Measurements from ENCODE around the gene GPATCH4. TPM values are rescaled to one million over a fixed set of nuclear protein-coding genes. Genes with fewer than 3 reads are reported as not detected.

GPATCH4 gene
- total and polyA plus RNA-seq, 8 donors, result 16.1 to 35.1 (median 28.8) TPM

DNA sequence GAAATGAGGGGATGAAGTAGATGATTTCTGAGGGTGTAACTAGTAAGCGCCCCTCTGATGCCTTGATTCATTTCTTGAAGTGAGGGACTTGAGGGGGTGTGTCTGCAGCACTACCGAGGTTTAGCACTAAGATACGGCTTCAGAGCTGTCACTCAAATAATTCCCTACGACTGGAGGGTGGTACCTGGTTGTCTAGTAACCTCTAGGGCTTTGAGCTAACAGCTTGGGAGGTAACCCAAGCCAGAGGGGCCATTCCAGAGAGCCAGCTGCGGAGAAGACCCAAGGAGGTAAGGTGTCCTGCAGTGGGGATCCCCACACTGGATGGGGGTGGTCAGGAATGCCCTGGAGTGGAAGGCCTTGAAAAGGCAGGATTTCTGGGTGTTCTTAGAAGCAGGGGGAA, 21.8 kb downstream of the GPATCH4 start, which contains the start of gene TTC24:
Gene TTC24 (plus strand): TSS at position 252 of the 400 bp plus-strand sequence. CDS start 1,642 bp downstream, outside the sequence.
- DNase-seq (no peak), ATAC-seq (no peak)
- Histone ChIP-seq H3K27ac (no peak within 1 kb of the TSS), H3K36me3 (no peaks in the 10 kb centered on the region), H3K9me3 (no peaks in the 10 kb centered on the region), H3K4me3 (no peak within 1 kb of the TSS), H3K27me3 (no peaks in the 10 kb centered on the region), H3K4me1 (peaks cover 0 to 7% of the 10 kb centered on the region in 2 donors)
- intact Hi-C loops (cut with DNase I), result no loop called here
- TF ChIP-seq, protein P1, sequence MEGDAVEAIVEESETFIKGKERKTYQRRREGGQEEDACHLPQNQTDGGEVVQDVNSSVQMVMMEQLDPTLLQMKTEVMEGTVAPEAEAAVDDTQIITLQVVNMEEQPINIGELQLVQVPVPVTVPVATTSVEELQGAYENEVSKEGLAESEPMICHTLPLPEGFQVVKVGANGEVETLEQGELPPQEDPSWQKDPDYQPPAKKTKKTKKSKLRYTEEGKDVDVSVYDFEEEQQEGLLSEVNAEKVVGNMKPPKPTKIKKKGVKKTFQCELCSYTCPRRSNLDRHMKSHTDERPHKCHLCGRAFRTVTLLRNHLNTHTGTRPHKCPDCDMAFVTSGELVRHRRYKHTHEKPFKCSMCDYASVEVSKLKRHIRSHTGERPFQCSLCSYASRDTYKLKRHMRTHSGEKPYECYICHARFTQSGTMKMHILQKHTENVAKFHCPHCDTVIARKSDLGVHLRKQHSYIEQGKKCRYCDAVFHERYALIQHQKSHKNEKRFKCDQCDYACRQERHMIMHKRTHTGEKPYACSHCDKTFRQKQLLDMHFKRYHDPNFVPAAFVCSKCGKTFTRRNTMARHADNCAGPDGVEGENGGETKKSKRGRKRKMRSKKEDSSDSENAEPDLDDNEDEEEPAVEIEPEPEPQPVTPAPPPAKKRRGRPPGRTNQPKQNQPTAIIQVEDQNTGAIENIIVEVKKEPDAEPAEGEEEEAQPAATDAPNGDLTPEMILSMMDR (IDR thresholded peaks at IDR 0.05), result no peak

DNA sequence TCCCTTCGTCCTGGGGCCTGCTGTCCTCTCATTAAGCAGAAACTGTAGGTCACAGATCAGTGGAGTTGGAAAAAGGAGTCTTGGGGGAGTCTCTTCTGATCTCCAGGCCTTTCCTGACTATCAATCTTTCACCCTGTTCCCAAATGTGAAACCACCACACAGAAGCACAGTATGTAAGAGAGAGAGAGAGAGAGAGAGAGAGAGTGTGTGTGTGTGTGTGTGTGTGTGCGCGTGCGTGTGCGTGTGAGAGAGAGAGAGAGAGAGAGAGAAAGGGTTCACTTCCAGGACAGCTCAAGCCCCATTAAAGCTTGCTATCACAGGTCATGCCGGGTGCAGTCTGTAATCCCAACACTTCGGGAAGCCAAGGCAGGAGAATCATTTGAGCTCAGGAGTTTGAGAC, 23.2 kb downstream of the GPATCH4 start:
- TF ChIP-seq, protein P1 (IDR thresholded peaks at IDR 0.05), result no peak
- no peaks in the 10 kb centered on the region for H3K4me1 ChIP-seq
- no peaks in the 10 kb centered on the region for H3K27me3 ChIP-seq
- no peaks in the 10 kb centered on the region for H3K9me3 ChIP-seq
- DNase-seq (no peak), ATAC-seq (no peak)
- H3K27ac ChIP-seq, result no peak overlapping the region
- intact Hi-C loops (cut with DNase I), result no loop called here
- no peaks in the 10 kb centered on the region for H3K36me3 ChIP-seq
- no peak overlapping the region for H3K4me3 ChIP-seq

DNA sequence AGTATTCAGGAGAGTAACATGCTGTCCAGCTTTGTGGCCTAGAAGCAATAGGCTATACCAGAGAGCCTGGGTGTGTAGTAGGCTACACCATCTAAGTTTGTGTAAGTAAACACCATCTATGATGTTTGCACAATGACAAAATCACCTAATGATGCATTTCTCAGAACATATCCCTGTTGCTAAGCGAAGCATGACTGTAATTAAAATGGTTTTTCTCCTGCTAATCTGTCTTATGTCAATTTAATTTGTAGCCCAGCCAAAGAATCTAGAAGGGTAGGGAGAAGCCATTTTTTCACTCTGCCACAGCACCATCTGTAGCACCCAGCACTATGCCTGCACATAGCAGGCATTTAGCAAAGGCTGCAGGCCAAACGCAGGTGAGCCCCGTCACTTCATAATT, 23.7 kb downstream of the GPATCH4 start:
- Histone ChIP-seq H3K9me3 (no peaks in the 10 kb centered on the region), H3K36me3 (no peaks in the 10 kb centered on the region), H3K4me3 (no peak overlapping the region), H3K4me1 (peaks cover 0 to 2% of the 10 kb centered on the region in 2 donors), H3K27me3 (no peaks in the 10 kb centered on the region), H3K27ac (no peak overlapping the region)
- TF ChIP-seq, protein P1 (IDR thresholded peaks at IDR 0.05), result no peak
- ATAC-seq, result peak; percentile 43
- intact Hi-C loops (cut with DNase I), result no loop called here
- DNase-seq, result no peak

DNA sequence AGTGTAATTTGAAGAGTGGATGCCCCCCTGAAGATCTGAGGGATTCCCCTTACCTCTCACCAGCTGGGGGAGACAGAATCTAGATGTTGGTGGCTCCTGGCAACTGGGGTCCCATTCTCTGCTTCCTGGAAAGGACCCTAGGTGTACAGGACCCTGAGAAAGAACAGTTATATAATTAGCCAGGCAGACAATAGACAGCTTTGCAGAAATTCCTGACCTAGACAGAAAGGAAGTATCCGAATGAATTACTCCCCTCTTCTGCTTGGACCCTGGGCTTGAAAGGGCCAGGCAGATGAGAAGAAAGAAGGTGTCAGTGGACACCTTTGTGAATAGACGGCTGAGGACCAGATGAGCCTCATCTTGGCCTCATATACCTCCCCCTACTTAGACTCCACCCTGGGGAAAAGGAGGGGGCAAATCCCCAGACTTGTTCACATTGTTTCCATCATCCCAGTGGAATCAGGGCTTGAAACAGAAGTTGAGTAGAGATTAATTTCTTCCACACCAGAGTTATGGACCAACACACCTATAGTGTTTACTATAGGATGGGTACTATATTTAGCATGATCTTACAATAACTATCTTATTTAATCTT, 27.1 kb downstream of the GPATCH4 start:
- Histone ChIP-seq H3K4me1 (peaks cover 14 to 18% of the 10 kb centered on the region in 2 donors), H3K9me3 (no peaks in the 10 kb centered on the region), H3K27me3 (peaks cover 0 to 6% of the 10 kb centered on the region in 2 donors), H3K27ac (no peak overlapping the region), H3K36me3 (no peaks in the 10 kb centered on the region), H3K4me3 (no peak overlapping the region)
- intact Hi-C loops (cut with DNase I), result no loop called here
- ATAC-seq (no peak), DNase-seq (no peak)
- TF ChIP-seq, protein P1 (IDR thresholded peaks at IDR 0.05), result no peak

DNA sequence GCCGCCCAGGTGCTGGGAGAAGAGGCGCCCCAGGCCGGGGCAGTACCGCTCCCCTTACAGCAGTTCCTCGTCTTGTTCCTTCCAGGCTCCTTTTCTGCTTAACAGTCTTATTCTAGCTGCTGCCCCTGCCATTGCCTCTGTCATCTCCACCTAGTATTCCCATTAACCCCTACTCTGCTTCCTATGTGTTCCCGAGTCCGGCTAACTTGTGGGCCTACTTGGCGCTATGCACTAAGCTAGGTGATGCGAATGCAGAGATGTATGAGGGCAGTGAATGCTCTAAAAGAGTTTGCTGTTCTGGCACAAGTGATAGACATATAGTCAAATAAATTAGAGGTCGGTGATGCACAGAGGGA, 28.6 kb downstream of the GPATCH4 start:
- Histone ChIP-seq H3K4me3 (peak overlapping the region; percentile 33 to 41), H3K27me3 (peaks cover 0 to 6% of the 10 kb centered on the region in 2 donors), H3K27ac (no peak overlapping the region), H3K9me3 (no peaks in the 10 kb centered on the region), H3K36me3 (no peaks in the 10 kb centered on the region), H3K4me1 (peaks cover 14 to 18% of the 10 kb centered on the region in 2 donors)
- TF ChIP-seq, protein P1 (IDR thresholded peaks at IDR 0.05), result no peak
- intact Hi-C loops (cut with DNase I), result no loop called here
- ATAC-seq (no peak), DNase-seq (no peak)
